Glutamatergic neuron (in vitro differentiated cells): ENCODE data around the gene ZNF526. TPM values are rescaled to one million over a fixed set of nuclear protein-coding genes. Genes with fewer than 3 reads are reported as not detected.

Source experiments
- DNase-seq: peaks from one replicate; pipeline ENCODE4 v3.0.0; 2022
- H3K27ac Mint-ChIP-seq: one replicate; pipeline ENCODE4 v1.8.0; 2020; ENCODE audit warnings: mild to moderate bottlenecking, mixed read lengths, inconsistent platforms; ENCODE audit not compliant: unreplicated experiment
- H3K27me3 Mint-ChIP-seq: one replicate; pipeline ENCODE4 v1.8.0; 2020; ENCODE audit warnings: mild to moderate bottlenecking, moderate library complexity, mixed read lengths, inconsistent platforms; ENCODE audit not compliant: unreplicated experiment
- H3K36me3 Mint-ChIP-seq: one replicate; pipeline ENCODE4 v1.8.0; 2020; ENCODE audit warnings: mild to moderate bottlenecking, mixed read lengths, inconsistent platforms; ENCODE audit not compliant: unreplicated experiment
- H3K4me1 Mint-ChIP-seq: one replicate; pipeline ENCODE4 v1.8.0; 2020; ENCODE audit warnings: mild to moderate bottlenecking, low read depth, mixed read lengths, inconsistent platforms; ENCODE audit not compliant: unreplicated experiment
- H3K4me3 Mint-ChIP-seq: one replicate; pipeline ENCODE4 v1.8.0; 2020; ENCODE audit warnings: mild to moderate bottlenecking, mixed read lengths, inconsistent platforms; ENCODE audit not compliant: unreplicated experiment
- H3K9me3 Mint-ChIP-seq: one replicate; pipeline ENCODE4 v1.8.0; 2020; ENCODE audit warnings: mild to moderate bottlenecking, moderate library complexity, mixed read lengths, inconsistent platforms; ENCODE audit not compliant: unreplicated experiment
- total RNA-seq: library from RNA; stranded (reverse); fragmentation: NEBNext Ultra II Directional; extraction: Animal tissue kit (Norgen Biotek cat#: 25700); gene quantifications from one replicate; pipeline ENCODE4 v1.2.1, GENCODE V29; 2021; ENCODE audit not compliant: unreplicated experiment
- TF ChIP-seq, protein P1 (sequence below): fragments of 200-600 bp; sonication (generic); IDR thresholded peaks from one replicate; pipeline ENCODE4 v1.5.0; 2021; ENCODE audit not compliant: partially characterized antibody, unreplicated experiment

Gene ZNF526
- total RNA-seq, 1 donor from 2014 or later: 12.0 TPM

DNA sequence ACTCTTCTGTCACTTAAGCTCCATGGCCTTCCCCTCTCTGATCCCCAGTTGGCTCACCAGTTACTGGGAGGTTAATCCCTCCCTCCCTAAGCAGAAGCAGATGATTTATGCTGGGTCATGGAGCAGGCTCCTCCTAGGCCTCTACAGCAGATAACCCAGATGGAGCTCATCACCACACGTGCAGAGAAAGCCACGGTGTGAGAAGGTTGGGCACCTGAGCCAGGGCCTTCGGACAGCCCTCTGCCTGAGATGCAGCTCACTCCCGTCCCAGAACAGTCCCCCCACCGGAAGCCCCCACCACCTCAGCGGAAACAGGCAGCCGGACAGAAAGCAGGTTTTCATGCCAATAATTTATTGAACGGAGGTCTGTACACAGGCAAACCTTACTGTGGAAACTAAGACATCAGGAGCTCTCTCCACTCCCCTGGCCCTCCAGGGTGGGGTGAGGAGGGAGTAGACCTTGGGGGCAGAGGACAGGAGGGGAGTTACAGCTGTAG, 9.8 kb downstream of the ZNF526 start:
- peaks cover 10% of the 10 kb centered on the region for H3K4me1 Mint-ChIP-seq
- TF ChIP-seq, protein P1, sequence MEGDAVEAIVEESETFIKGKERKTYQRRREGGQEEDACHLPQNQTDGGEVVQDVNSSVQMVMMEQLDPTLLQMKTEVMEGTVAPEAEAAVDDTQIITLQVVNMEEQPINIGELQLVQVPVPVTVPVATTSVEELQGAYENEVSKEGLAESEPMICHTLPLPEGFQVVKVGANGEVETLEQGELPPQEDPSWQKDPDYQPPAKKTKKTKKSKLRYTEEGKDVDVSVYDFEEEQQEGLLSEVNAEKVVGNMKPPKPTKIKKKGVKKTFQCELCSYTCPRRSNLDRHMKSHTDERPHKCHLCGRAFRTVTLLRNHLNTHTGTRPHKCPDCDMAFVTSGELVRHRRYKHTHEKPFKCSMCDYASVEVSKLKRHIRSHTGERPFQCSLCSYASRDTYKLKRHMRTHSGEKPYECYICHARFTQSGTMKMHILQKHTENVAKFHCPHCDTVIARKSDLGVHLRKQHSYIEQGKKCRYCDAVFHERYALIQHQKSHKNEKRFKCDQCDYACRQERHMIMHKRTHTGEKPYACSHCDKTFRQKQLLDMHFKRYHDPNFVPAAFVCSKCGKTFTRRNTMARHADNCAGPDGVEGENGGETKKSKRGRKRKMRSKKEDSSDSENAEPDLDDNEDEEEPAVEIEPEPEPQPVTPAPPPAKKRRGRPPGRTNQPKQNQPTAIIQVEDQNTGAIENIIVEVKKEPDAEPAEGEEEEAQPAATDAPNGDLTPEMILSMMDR: no peak
- H3K36me3 Mint-ChIP-seq: peaks cover 6% of the 10 kb centered on the region
- no peak for DNase-seq
- H3K27me3 Mint-ChIP-seq: peaks cover 5% of the 10 kb centered on the region
- peak overlapping the region; percentile 77 for H3K27ac Mint-ChIP-seq
- H3K4me3 Mint-ChIP-seq: no peak overlapping the region
- peaks cover 3% of the 10 kb centered on the region for H3K9me3 Mint-ChIP-seq

GRCh38 chr19:42230571-42230970, 10.5 kb downstream of the ZNF526 start:
- DNase-seq: no peak
- Mint-ChIP-seq H3K36me3 (peaks cover 6% of the 10 kb centered on the region), H3K27ac (no peak overlapping the region), H3K27me3 (peaks cover 5% of the 10 kb centered on the region), H3K4me1 (peaks cover 10% of the 10 kb centered on the region), H3K9me3 (peaks cover 2% of the 10 kb centered on the region), H3K4me3 (no peak overlapping the region)
- TF ChIP-seq, protein P1: no peak

DNA sequence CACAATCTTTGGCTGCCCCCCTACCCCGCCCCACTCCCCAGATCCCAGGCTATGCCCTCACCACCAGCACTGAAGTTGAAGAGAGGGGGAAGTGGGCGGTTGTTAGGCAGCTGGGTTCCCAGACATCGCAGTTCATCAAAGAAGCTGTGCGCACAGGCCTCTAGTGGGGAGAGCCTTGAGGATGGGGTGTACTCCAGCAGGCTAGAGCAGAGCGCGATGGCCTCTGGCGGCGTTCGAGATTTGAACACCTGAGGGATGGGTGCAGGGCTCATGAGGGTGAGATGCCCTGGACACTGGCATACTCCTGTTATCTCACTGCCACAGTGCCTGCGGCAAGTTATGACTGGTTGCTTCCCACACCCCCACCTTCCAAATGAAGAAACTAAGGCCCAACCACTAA, 12.3 kb downstream of the ZNF526 start:
- TF ChIP-seq, protein P1: no peak
- H3K4me3 Mint-ChIP-seq: no peak overlapping the region
- no peak overlapping the region for H3K27ac Mint-ChIP-seq
- peaks cover 2% of the 10 kb centered on the region for H3K9me3 Mint-ChIP-seq
- no peak for DNase-seq
- H3K4me1 Mint-ChIP-seq: peaks cover 10% of the 10 kb centered on the region
- H3K36me3 Mint-ChIP-seq: peaks cover 6% of the 10 kb centered on the region
- peaks cover 7% of the 10 kb centered on the region for H3K27me3 Mint-ChIP-seq

DNA sequence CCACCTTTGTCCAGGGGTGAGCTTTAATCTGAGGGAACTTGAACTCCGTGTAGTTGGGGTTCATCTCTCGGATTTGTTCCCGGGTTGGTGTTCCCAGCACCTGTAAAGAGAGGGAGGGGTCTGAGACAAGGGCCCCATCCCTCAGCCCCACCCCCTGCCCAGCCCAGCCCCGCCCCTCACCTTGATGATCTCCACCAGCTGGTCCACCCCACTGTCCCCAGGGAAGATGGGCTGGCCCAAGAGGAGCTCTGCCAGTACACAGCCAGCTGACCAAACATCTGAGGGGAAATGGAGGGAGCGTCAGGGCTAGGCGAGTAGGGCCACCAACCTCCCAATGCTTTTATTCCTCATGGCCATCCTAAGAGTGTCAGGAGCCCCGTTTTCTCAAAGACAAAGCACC, 13.0 kb downstream of the ZNF526 start:
- Mint-ChIP-seq H3K36me3 (peaks cover 6% of the 10 kb centered on the region), H3K4me1 (peaks cover 10% of the 10 kb centered on the region), H3K9me3 (peaks cover 2% of the 10 kb centered on the region), H3K4me3 (no peak overlapping the region), H3K27ac (peak overlapping the region; percentile 43), H3K27me3 (peaks cover 4% of the 10 kb centered on the region)
- TF ChIP-seq, protein P1: no peak
- no peak for DNase-seq

DNA sequence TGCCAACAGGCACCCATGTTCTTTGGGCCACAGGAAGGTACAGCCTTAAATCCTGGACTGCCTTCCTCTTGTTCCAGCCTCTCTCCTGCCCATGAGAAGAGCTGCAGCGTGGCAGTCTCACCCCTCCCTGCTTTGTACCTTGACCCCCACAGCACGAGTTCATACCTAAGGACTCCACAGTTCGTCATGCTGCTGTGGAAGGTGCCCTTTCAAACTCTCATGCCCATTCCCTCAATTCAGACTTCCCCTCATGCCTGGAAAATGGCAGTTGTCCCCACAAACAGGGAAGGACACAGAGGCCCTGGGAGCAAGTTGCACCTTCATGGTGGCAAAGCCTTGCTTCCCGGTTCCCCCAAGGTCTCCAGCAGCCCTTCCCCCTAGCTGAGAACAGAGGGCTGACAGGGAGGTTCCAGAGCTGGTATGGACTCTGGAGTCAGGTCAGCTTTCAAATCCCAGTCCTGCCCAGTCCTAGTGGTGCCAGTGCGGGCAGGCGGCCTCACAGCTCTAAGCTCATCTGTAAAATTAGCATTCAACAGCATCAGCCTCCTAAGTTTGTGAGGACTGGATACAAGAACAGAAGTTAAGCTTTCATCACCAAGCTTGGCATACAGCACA, 13.7 kb downstream of the ZNF526 start:
- Mint-ChIP-seq H3K36me3 (peaks cover 6% of the 10 kb centered on the region), H3K4me3 (no peak overlapping the region), H3K27me3 (peaks cover 4% of the 10 kb centered on the region), H3K9me3 (peaks cover 2% of the 10 kb centered on the region), H3K4me1 (peaks cover 10% of the 10 kb centered on the region), H3K27ac (no peak overlapping the region)
- DNase-seq: no peak
- TF ChIP-seq, protein P1: no peak
